Measurements from ENCODE around the gene SUPV3L1. TPM values are rescaled to one million over a fixed set of nuclear protein-coding genes. Genes with fewer than 3 reads are reported as not detected.
A peak's percentile ranks its signal among the peaks of the same experiment; 100 is the strongest.

SUPV3L1 gene
- total and polyA plus RNA-seq, 9 of the 15 experiments (the other 6 are each of a cell fraction or from before 2014, with no cell fraction given): 45.2 to 156 (median 92.6) TPM

DNA sequence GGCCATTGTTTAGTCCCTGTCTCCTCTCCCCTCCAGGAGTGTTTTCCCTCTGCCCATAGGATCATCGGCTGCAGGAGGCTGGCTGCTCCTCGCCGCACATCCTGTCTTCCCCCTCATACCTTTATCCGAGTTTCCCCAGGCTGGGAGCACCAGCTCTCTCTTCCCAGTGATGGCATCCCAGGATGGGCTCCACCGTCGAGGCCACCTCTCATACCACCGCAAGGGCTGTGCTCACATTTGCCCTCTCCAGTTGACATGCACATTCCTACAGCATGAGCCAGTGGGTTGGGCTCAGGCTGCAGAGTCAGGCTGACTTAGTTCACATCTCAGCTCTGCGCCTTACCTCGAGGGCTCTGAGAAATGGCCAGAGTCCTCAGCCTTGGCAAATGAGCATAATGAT, 52.2 kb downstream of the SUPV3L1 start:
- H3K36me3 ChIP-seq (ENCODE audit: control insufficient read depth, insufficient read depth, low read length): no peaks in the 10 kb centered on the region
- H3K9me1 ChIP-seq (ENCODE audit: control insufficient read depth, insufficient read depth, low read length): no peaks in the 10 kb centered on the region
- H3K27me3 ChIP-seq (ENCODE audit: control insufficient read depth in 2 of 2, insufficient read depth in 2 of 2, low read length in 2 of 2): no peaks in the 10 kb centered on the region
- FAIRE-seq: no peak
- H3K4me2 ChIP-seq (ENCODE audit: insufficient read depth, low read length): no peak overlapping the region
- H3K9ac ChIP-seq (ENCODE audit: insufficient read depth in 1 of 2, low read depth in 2 of 2, low read length in 2 of 2): 0 out of 4 replicates have a peak overlapping the region, but pooled peaks of 1 of the 2 experiments have one; percentile 10
- no peaks in the 10 kb centered on the region for H4K20me1 ChIP-seq (replicated peaks; ENCODE audit: control insufficient read depth, insufficient read depth, low read length)
- H3K79me2 ChIP-seq (ENCODE audit: control insufficient read depth, insufficient read depth, low read length): no peaks in the 10 kb centered on the region
- POLR2A ChIA-PET: interaction anchor here (0.6 kb wide), 1 partner anchor 161 kb away, joined by 3 read pairs; no protein-coding TSS in a partner anchor
- no peak overlapping the region for H3K4me3 ChIP-seq
- no TSS peak for BruUV-seq (replicated peaks)
- in situ Hi-C loops (cut with MboI): loop anchor here (5.0 to 25.0 kb wide), 3 partner anchors 240 to 405 kb away; partner anchors contain the start of gene FAM241B
- peaks cover 8 to 14% of the 10 kb centered on the region in 2 experiments for H3K4me1 ChIP-seq (replicated peaks in 1 of 2; ENCODE audit: control insufficient read depth in 2 of 2, insufficient read depth in 2 of 2, low read length in 2 of 2)
- no peaks in the 10 kb centered on the region for H3K9me3 ChIP-seq (replicated peaks; ENCODE audit: control insufficient read depth, insufficient read depth, low read depth, low read length)
- intact Hi-C loops (cut with micrococcal nuclease): loop anchor here (10.0 kb wide), 1 partner anchor 403 kb away; the partner anchor contains the start of gene FAM241B
- no peak overlapping the region for H2AFZ ChIP-seq (ENCODE audit: low read depth, low read length)
- no peak for ATAC-seq
- no peak for DNase-seq (ENCODE audit: extremely low read depth in 1 of 4, low spot score in 3 of 4)
- CTCF ChIA-PET (ENCODE audit: low intra/inter-chr PET ratio): no interaction called here
- no peak overlapping the region for H3K27ac ChIP-seq (ENCODE audit: extremely low read depth, low read depth, low read length)
- 46% methylated on average over 9 of the region's 9 CpGs for WGBS (ENCODE audit: insufficient coverage, low coverage, missing lambda C conversion rate)
- no peak for TF ChIP-seq BHLHE40 (IDR thresholded peaks at IDR 0.05; ENCODE audit: low read length)
- TF ChIP-seq, protein P1, sequence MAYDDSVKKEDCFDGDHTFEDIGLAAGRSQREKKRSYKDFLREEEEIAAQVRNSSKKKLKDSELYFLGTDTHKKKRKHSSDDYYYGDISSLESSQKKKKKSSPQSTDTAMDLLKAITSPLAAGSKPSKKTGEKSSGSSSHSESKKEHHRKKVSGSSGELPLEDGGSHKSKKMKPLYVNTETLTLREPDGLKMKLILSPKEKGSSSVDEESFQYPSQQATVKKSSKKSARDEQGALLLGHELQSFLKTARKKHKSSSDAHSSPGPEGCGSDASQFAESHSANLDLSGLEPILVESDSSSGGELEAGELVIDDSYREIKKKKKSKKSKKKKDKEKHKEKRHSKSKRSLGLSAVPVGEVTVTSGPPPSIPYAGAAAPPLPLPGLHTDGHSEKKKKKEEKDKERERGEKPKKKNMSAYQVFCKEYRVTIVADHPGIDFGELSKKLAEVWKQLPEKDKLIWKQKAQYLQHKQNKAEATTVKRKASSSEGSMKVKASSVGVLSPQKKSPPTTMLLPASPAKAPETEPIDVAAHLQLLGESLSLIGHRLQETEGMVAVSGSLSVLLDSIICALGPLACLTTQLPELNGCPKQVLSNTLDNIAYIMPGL (CRISPR knock-in tag; IDR thresholded peaks at IDR 0.05): no peak
- no peak for TF ChIP-seq FOXK2 (conservative IDR thresholded peaks at IDR 0.05 in 1 of 2, IDR thresholded peaks at IDR 0.05 in 1 of 2; ENCODE audit: low read depth in 2 of 2)
- TF ChIP-seq, protein P2, sequence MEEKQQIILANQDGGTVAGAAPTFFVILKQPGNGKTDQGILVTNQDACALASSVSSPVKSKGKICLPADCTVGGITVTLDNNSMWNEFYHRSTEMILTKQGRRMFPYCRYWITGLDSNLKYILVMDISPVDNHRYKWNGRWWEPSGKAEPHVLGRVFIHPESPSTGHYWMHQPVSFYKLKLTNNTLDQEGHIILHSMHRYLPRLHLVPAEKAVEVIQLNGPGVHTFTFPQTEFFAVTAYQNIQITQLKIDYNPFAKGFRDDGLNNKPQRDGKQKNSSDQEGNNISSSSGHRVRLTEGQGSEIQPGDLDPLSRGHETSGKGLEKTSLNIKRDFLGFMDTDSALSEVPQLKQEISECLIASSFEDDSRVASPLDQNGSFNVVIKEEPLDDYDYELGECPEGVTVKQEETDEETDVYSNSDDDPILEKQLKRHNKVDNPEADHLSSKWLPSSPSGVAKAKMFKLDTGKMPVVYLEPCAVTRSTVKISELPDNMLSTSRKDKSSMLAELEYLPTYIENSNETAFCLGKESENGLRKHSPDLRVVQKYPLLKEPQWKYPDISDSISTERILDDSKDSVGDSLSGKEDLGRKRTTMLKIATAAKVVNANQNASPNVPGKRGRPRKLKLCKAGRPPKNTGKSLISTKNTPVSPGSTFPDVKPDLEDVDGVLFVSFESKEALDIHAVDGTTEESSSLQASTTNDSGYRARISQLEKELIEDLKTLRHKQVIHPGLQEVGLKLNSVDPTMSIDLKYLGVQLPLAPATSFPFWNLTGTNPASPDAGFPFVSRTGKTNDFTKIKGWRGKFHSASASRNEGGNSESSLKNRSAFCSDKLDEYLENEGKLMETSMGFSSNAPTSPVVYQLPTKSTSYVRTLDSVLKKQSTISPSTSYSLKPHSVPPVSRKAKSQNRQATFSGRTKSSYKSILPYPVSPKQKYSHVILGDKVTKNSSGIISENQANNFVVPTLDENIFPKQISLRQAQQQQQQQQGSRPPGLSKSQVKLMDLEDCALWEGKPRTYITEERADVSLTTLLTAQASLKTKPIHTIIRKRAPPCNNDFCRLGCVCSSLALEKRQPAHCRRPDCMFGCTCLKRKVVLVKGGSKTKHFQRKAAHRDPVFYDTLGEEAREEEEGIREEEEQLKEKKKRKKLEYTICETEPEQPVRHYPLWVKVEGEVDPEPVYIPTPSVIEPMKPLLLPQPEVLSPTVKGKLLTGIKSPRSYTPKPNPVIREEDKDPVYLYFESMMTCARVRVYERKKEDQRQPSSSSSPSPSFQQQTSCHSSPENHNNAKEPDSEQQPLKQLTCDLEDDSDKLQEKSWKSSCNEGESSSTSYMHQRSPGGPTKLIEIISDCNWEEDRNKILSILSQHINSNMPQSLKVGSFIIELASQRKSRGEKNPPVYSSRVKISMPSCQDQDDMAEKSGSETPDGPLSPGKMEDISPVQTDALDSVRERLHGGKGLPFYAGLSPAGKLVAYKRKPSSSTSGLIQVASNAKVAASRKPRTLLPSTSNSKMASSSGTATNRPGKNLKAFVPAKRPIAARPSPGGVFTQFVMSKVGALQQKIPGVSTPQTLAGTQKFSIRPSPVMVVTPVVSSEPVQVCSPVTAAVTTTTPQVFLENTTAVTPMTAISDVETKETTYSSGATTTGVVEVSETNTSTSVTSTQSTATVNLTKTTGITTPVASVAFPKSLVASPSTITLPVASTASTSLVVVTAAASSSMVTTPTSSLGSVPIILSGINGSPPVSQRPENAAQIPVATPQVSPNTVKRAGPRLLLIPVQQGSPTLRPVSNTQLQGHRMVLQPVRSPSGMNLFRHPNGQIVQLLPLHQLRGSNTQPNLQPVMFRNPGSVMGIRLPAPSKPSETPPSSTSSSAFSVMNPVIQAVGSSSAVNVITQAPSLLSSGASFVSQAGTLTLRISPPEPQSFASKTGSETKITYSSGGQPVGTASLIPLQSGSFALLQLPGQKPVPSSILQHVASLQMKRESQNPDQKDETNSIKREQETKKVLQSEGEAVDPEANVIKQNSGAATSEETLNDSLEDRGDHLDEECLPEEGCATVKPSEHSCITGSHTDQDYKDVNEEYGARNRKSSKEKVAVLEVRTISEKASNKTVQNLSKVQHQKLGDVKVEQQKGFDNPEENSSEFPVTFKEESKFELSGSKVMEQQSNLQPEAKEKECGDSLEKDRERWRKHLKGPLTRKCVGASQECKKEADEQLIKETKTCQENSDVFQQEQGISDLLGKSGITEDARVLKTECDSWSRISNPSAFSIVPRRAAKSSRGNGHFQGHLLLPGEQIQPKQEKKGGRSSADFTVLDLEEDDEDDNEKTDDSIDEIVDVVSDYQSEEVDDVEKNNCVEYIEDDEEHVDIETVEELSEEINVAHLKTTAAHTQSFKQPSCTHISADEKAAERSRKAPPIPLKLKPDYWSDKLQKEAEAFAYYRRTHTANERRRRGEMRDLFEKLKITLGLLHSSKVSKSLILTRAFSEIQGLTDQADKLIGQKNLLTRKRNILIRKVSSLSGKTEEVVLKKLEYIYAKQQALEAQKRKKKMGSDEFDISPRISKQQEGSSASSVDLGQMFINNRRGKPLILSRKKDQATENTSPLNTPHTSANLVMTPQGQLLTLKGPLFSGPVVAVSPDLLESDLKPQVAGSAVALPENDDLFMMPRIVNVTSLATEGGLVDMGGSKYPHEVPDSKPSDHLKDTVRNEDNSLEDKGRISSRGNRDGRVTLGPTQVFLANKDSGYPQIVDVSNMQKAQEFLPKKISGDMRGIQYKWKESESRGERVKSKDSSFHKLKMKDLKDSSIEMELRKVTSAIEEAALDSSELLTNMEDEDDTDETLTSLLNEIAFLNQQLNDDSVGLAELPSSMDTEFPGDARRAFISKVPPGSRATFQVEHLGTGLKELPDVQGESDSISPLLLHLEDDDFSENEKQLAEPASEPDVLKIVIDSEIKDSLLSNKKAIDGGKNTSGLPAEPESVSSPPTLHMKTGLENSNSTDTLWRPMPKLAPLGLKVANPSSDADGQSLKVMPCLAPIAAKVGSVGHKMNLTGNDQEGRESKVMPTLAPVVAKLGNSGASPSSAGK (IDR thresholded peaks at IDR 0.05): no peak
- no peak for TF ChIP-seq SIX5 (IDR thresholded peaks at IDR 0.05; ENCODE audit: borderline replicate concordance in 1 of 2, insufficient read depth in 1 of 2, low read depth in 1 of 2, low read length in 2 of 2)
- TF ChIP-seq BCL6 (CRISPR knock-in tag; IDR thresholded peaks at IDR 0.05): no peak
- no peak for TF ChIP-seq GTF2F1 (IDR thresholded peaks at IDR 0.05; ENCODE audit: low read depth, low read length)
- TF ChIP-seq ZNF699 (CRISPR knock-in tag; IDR thresholded peaks at IDR 0.05; ENCODE audit: insufficient replicate concordance): no peak
- TF ChIP-seq XRCC3 (IDR thresholded peaks at IDR 0.05): no peak
- TF ChIP-seq POLR3G (IDR thresholded peaks at IDR 0.05; ENCODE audit: extremely low read depth, insufficient read length, insufficient replicate concordance): no peak

Measured in K562 (cell line).